HG02623 (cell line): ENCODE data around the gene ABTB2.
A peak's percentile ranks its signal among the peaks of the same experiment; 100 is the strongest.
"Not testable (repeated sequence)": the region's sequence is repeated elsewhere in the genome, so short reads cannot be mapped to it uniquely, and the experiment has no call there.

Experiments
- ATAC-seq: cut with Tn5 transposase; IDR thresholded peaks from one replicate; pipeline ENCODE4 v1.9.1; 2021; ENCODE audit warnings: moderate library complexity; ENCODE audit not compliant: unreplicated experiment

Gene ABTB2

DNA sequence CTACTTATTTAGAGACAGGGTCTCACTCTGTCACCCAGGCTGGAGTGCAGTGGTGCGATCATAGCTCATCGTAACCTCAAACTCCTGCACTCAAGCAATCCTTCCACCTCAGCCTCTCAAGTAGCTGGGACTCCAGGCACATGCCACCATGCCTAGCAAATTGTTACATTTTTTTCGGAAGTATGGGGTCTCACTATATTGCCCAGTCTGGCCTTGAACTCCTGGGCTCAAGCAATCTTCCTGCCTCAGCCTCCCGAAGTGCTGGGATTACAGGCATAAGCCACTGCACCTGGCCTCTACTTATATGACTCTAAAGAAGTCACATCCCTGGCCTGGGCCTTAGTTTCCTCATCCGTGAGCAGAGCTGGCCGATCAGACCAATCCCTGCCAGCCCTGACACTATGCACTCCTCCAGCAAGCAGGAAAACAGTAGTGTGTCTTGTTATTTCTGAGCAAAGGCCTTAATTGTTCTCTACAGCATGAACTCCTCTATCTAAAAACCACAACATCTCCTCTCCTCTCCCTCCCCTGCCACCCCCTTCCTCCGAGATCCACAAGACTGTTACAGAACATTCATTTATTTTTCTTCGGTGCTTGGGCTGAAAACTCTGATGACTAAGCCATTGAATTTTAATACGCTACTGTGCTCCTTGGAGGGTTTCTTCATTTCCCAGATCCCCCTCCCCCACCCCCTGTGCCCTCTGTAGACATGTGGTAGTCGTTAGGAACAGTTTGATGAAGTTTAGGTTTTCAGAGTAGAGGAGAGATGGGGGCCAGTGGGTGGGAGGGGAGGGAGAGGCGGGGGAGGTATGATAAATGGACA, 91.5 kb downstream of the ABTB2 start:
- ATAC-seq, result no peak

DNA sequence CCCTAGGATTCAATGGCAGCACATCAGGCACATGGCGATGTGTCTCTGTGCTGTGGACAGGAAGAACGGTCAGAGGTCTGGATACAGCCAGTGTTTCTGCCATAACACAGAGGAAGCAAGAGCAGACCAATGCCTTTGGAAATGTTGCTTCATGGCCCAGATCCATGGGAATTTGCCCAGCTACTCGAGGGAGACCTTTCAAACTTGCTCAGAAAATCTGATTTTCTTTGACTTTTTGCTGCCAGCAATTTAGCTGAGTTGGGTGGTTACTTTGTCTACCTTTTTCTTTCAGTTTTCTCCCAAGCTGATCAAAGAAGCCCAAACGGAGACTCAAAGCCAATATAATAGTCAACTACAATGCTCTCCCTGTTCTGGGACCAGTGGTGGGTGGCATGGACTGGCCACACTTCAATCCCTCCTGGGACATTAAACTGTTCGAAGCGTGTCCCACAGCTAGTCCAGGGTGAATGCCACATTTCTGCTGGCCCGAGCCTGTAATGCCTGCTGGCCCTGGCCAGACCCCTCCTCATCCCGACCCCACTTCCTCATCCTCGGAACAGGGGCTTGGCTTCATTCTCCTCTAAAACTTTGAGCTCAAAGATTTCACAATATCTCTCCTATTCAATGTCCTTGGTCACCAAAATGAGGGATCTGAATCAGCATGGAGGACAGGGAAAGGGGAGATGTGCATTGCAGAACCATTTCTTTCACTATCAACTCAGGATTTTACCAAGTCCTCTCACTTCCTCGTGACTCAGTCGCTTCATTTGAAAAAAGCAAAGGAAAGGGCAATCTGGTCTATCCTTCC, 93.3 kb downstream of the ABTB2 start:
- no peak for ATAC-seq

- ATAC-seq, result no peak
Observed at GRCh38 chr11:34263441-34264091, 94.2 kb downstream of the ABTB2 start.

GRCh38 chr11:34262531-34263081, 95.2 kb downstream of the ABTB2 start:
- ATAC-seq, result no peak

GRCh38 chr11:34261820-34262219, 96.0 kb downstream of the ABTB2 start:
- no peak for ATAC-seq

- ATAC-seq, result no peak
Observed at GRCh38 chr11:34261095-34261494, 96.7 kb downstream of the ABTB2 start.

- ATAC-seq, result no peak
Observed at GRCh38 chr11:34260072-34260575, 97.7 kb downstream of the ABTB2 start.

- no peak for ATAC-seq
Observed at GRCh38 chr11:34259087-34259486, 98.7 kb downstream of the ABTB2 start.

DNA sequence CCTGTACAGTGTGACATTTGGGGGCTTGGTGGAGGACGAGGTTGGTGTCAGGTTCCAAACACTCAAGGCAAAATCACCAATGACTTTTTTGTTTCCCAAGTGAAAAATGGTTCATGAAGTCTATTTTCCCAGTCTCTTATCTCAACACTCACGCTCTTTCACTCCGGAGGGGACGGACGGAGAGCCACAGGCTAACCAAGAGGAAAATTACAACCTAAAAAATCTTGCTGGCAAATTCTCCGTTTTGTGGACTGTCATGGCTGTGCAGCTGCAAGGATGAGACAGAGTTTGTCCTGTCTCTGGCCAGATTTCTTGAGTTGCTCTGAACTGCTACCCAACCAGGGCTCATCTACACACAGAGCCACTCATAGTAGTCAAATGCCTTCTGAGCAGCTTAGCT, 101.2 kb downstream of the ABTB2 start:
- ATAC-seq, result no peak

GRCh38 chr11:34256150-34256549, 101.7 kb downstream of the ABTB2 start:
- ATAC-seq, result no peak

DNA sequence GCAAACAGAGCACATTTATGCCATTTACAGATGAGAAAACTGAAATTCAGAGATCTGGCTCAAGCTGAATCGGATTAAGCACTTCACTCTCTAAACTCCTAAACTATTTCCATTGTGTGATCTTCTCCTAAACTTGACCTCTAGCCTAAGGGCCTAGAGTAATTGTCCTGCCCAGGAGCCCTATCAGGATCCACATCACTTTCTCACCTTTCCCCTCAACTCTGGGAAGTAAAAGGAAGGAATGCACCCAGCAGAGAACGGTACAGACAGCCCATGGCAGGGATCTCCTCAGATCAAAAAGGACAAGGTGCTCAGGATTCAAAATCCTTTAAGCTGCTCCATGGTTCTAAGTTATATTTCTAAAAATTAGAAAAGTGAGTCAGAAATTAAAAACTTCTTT, 102.7 kb downstream of the ABTB2 start:
- no peak for ATAC-seq

GRCh38 chr11:34254011-34254410, 103.8 kb downstream of the ABTB2 start:
- no peak for ATAC-seq

DNA sequence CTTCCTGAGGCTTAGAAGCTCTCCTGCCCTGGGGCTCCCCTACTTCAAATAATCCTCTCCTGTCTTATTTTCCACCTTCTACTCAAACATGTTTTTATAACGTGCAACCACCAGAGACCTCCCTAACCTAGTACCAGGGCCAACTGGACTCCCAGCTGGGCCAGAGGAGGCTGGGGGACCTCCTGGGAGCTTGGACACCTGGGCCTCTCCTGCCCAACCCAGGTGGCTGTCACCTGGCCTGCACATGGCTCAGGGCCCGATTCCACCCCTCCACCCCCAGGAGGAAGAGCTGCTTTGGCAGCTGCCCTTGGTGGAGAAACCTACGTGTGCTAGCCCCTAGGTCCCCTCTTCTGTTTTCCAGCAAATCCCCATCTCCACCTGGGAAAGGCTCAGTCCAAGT, 105.2 kb downstream of the ABTB2 start:
- no peak for ATAC-seq

GRCh38 chr11:34252015-34252414, 105.8 kb downstream of the ABTB2 start:
- ATAC-seq, result no peak

- no peak for ATAC-seq
Observed at GRCh38 chr11:34251589-34251980, 106.2 kb downstream of the ABTB2 start.

GRCh38 chr11:34250732-34251588, 106.8 kb downstream of the ABTB2 start:
- ATAC-seq, result peak; percentile 83

GRCh38 chr11:34250211-34250610, 107.6 kb downstream of the ABTB2 start:
- no peak for ATAC-seq

- no peak for ATAC-seq
Observed at GRCh38 chr11:34249439-34249838, 108.4 kb downstream of the ABTB2 start.

DNA sequence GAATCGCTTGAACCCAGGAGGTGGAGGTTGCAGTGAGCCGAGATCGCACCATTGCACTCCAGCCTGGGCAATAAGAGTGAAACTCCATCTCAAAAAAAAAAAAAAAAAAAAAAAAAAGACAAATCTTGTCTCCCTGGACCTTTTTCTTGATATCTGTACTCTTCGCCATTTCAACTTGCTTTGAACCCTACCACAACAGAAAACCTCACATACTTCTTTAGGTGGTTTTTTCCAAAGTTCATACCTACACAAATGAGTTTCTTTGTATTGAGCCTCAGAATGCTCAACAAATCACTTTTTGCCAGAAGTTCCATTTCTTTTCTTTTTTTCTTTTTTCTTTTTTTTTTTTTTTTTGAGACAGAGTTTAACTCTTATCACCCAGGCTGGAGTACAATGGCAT, 111.3 kb downstream of the ABTB2 start:
- not testable (repeated sequence) for ATAC-seq

DNA sequence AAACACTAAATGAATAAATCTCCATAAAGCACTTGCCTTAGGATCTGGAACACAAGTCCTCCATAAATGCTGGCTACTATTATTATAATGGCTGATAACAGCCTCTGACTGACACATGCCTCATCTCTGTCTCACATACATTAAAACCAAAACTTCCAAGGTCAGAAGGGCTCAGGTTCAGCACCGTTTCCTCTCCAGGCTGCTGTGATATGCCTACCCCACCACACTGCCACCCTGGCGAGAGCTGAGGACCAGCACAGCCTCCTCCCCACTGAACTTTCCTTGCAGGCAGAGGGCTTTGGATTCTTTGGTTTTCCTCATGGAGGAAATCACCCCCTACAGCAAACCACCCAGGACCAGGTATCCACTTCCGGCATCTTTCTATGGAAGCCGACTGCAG, 112.8 kb downstream of the ABTB2 start:
- ATAC-seq, result no peak
